Spinal cord (tissue), 10 donors: ENCODE data around the gene FDPS. TPM values are rescaled to one million over a fixed set of nuclear protein-coding genes. Genes with fewer than 3 reads are reported as not detected.
"Not testable (repeated sequence)": the region's sequence is repeated elsewhere in the genome, so short reads cannot be mapped to it uniquely, and the experiment has no call there.

ENCODE experiments used
- DNase-seq, 6 donors: peaks; one replicate each; pipeline versions ENCODE4 v3.0.0 to v3.0.0-alpha.2; 2013 to 2015; ENCODE audit warnings: low spot score in 6 of 6, low read depth in 4 of 6
- H3K27ac ChIP-seq: one replicate; pipeline ENCODE4 v1.5.1; 2013; ENCODE audit warnings: low read depth, low read length, control low read depth
- H3K27me3 ChIP-seq: one replicate; pipeline ENCODE4 v1.6.1; 2013; ENCODE audit warnings: low read length; ENCODE audit not compliant: control insufficient read depth, insufficient read depth
- H3K36me3 ChIP-seq: one replicate; pipeline ENCODE4 v1.6.1; 2013; ENCODE audit warnings: low read length; ENCODE audit not compliant: control insufficient read depth, insufficient read depth
- H3K4me1 ChIP-seq: one replicate; pipeline ENCODE4 v1.6.1; 2013; ENCODE audit warnings: low read length; ENCODE audit not compliant: control insufficient read depth, insufficient read depth
- H3K4me3 ChIP-seq: one replicate; pipeline ENCODE4 v1.5.1; 2013; ENCODE audit warnings: low read depth, low read length, control low read depth
- H3K9me3 ChIP-seq: one replicate; pipeline ENCODE4 v1.6.1; 2013; ENCODE audit warnings: low read length; ENCODE audit not compliant: control insufficient read depth, insufficient read depth
- WGBS: methylation state at CpG from one replicate; pipeline ENCODE4 v1.1.5; 2013; ENCODE audit warnings: missing lambda C conversion rate; ENCODE audit not compliant: insufficient coverage; 5-methylcytosine and 5-hydroxymethylcytosine counted together
- polyA plus RNA-seq, 2 donors: library from polyadenylated mRNA; unstranded; fragments of 120-200 nt; gene quantifications; one replicate each; pipeline ENCODE4 v1.2.1, GENCODE V29; 2013; ENCODE audit not compliant: insufficient read length in 2 of 2
- total RNA-seq, 2 donors: library from RNA; depleted of rRNA in 1 of 2; stranded (reverse); fragments of 120-200 nt in 1 of 2; fragments of >200 nt in 1 of 2; gene quantifications; one replicate each; pipeline versions ENCODE4 v1.2.3 to v1.2.4, GENCODE V29; 2013 to 2014
- donor health status: healthy.

The FDPS gene
- total and polyA plus RNA-seq, 4 donors: 144 to 249 (median 220) TPM

GRCh38 chr1:155322953-155323728 lies 14.5 kb downstream of the FDPS start:
- Histone ChIP-seq H3K4me3 (peak overlapping the region; percentile 81), H3K36me3 (peaks cover 54% of the 10 kb centered on the region), H3K9me3 (no peaks in the 10 kb centered on the region), H3K4me1 (peaks cover 55% of the 10 kb centered on the region), H3K27me3 (no peaks in the 10 kb centered on the region), H3K27ac (peak overlapping the region; percentile 91)
- WGBS: 0% methylated on average over 49 of the region's 58 CpGs
- DNase-seq: peak in 3 of 6 donors; percentile 76 to 94 (median 90)

- H3K4me1 ChIP-seq: peaks cover 55% of the 10 kb centered on the region
- no peaks in the 10 kb centered on the region for H3K27me3 ChIP-seq
- peaks cover 54% of the 10 kb centered on the region for H3K36me3 ChIP-seq
- peak in 3 of 6 donors; percentile 60 to 91 (median 74) for DNase-seq
- peak overlapping the region; percentile 91 for H3K27ac ChIP-seq
- H3K4me3 ChIP-seq: peak overlapping the region; percentile 81
- no peaks in the 10 kb centered on the region for H3K9me3 ChIP-seq
- 0% methylated on average over 29 of the region's 29 CpGs for WGBS
Measured at GRCh38 chr1:155323729-155324036, 15.0 kb downstream of the FDPS start.

GRCh38 chr1:155324037-155324716 lies 15.5 kb downstream of the FDPS start:
- H3K27ac ChIP-seq: peak overlapping the region; percentile 91
- peaks cover 55% of the 10 kb centered on the region for H3K4me1 ChIP-seq
- no peaks in the 10 kb centered on the region for H3K9me3 ChIP-seq
- DNase-seq: peak in 5 of 6 donors; percentile 72 to 96 (median 82)
- peaks cover 58% of the 10 kb centered on the region for H3K36me3 ChIP-seq
- WGBS: under 1% methylated on average over 44 of the region's 44 CpGs
- H3K4me3 ChIP-seq: peak overlapping the region; percentile 81
- no peaks in the 10 kb centered on the region for H3K27me3 ChIP-seq

- peak overlapping the region; percentile 91 for H3K27ac ChIP-seq
- WGBS: 12% methylated on average over 55 of the region's 59 CpGs
Measured at GRCh38 chr1:155324717-155325602, 16.3 kb downstream of the FDPS start.

GRCh38 chr1:155325603-155325893 lies 16.9 kb downstream of the FDPS start:
- no peak overlapping the region for H3K27ac ChIP-seq
- no peaks in the 10 kb centered on the region for H3K9me3 ChIP-seq
- peak in 1 of 6 donors; percentile 7 for DNase-seq
- peaks cover 63% of the 10 kb centered on the region for H3K36me3 ChIP-seq
- 57% methylated on average over 6 of the region's 6 CpGs for WGBS
- H3K27me3 ChIP-seq: no peaks in the 10 kb centered on the region
- peak overlapping the region; percentile 81 for H3K4me3 ChIP-seq
- peaks cover 45% of the 10 kb centered on the region for H3K4me1 ChIP-seq

More at GRCh38 chr1:155324717-155325602, 16.3 kb downstream of the FDPS start:
- Histone ChIP-seq H3K4me3 (peak overlapping the region; percentile 81), H3K9me3 (no peaks in the 10 kb centered on the region), H3K36me3 (peaks cover 58% of the 10 kb centered on the region), H3K27me3 (no peaks in the 10 kb centered on the region), H3K4me1 (peaks cover 50% of the 10 kb centered on the region)
- peak in 2 of 6 donors; percentile 14 to 51 for DNase-seq

- WGBS: 83% methylated on average over 5 of the region's 6 CpGs
- Histone ChIP-seq H3K4me1 (peaks cover 39% of the 10 kb centered on the region), H3K36me3 (peaks cover 61% of the 10 kb centered on the region), H3K9me3 (no peaks in the 10 kb centered on the region), H3K27me3 (no peaks in the 10 kb centered on the region), H3K27ac (no peak overlapping the region), H3K4me3 (no peak overlapping the region)
- DNase-seq: no peak
Measured at GRCh38 chr1:155326020-155326526, 17.4 kb downstream of the FDPS start.

- Histone ChIP-seq H3K27ac (no peak overlapping the region), H3K36me3 (peaks cover 63% of the 10 kb centered on the region)
Measured at GRCh38 chr1:155326631-155327037, 18.0 kb downstream of the FDPS start.

GRCh38 chr1:155327981-155328380 lies 19.3 kb downstream of the FDPS start:
- DNase-seq: no peak
- Histone ChIP-seq H3K27me3 (no peaks in the 10 kb centered on the region), H3K4me3 (no peak overlapping the region), H3K4me1 (peaks cover 23% of the 10 kb centered on the region), H3K27ac (no peak overlapping the region), H3K36me3 (peaks cover 66% of the 10 kb centered on the region), H3K9me3 (no peaks in the 10 kb centered on the region)
- WGBS: 90% methylated on average over 4 of the region's 4 CpGs

More at GRCh38 chr1:155326631-155327037, 18.0 kb downstream of the FDPS start:
- H3K4me3 ChIP-seq: no peak overlapping the region
- no peaks in the 10 kb centered on the region for H3K27me3 ChIP-seq
- no peak for DNase-seq
- H3K9me3 ChIP-seq: no peaks in the 10 kb centered on the region
- over 99% methylated on average over 7 of the region's 7 CpGs for WGBS
- H3K4me1 ChIP-seq: peaks cover 34% of the 10 kb centered on the region

- Histone ChIP-seq H3K4me1 (peaks cover 19% of the 10 kb centered on the region), H3K36me3 (peaks cover 66% of the 10 kb centered on the region)
- not testable (repeated sequence) for H3K4me3 ChIP-seq, DNase-seq, H3K9me3 ChIP-seq, H3K27me3 ChIP-seq, H3K27ac ChIP-seq
- 98% methylated on average over 6 of the region's 7 CpGs for whole genome bisulfite sequencing
Measured at GRCh38 chr1:155328856-155329255, 20.2 kb downstream of the FDPS start.
